Stomach (tissue), 9 donors: Measurements from ENCODE around the gene MTR. TPM values are rescaled to one million over a fixed set of nuclear protein-coding genes. Genes with fewer than 3 reads are reported as not detected.

Source experiments
- DNase-seq, 2 donors: peaks; one replicate each; pipeline versions ENCODE4 v3.0.0 to v3.0.0-alpha.2; 2013 to 2019
- H3K27ac ChIP-seq, 5 donors: fragments of 200-600 bp in 4 of 5; sonication (generic) in 4 of 5; one replicate each; pipeline ENCODE4 v1.5.1; 2013 to 2019; ENCODE audit warnings: mild to moderate bottlenecking in 1 of 5, moderate library complexity in 1 of 5
- H3K27me3 ChIP-seq, 3 donors: fragments of 200-600 bp; sonication (generic); one replicate each; pipeline ENCODE4 v1.5.1; 2017 to 2019; ENCODE audit warnings: mixed run types in 1 of 3
- H3K36me3 ChIP-seq, 4 donors: fragments of 200-600 bp; sonication (generic); 1 replicate in 3 of 4; 2 replicates in 1 of 4; pipeline ENCODE4 v1.5.1; 2016 to 2019
- H3K4me1 ChIP-seq, 4 donors: fragments of 200-600 bp; sonication (generic); one replicate each; pipeline ENCODE4 v1.5.1; 2016 to 2019
- H3K4me3 ChIP-seq, 4 donors: fragments of 200-600 bp; sonication (generic) in 3 of 4; one replicate each; pipeline ENCODE4 v1.5.1; 2016 to 2019; ENCODE audit warnings: mild to moderate bottlenecking in 1 of 4
- H3K9me3 ChIP-seq, 4 donors: fragments of 200-600 bp; sonication (generic); one replicate each; pipeline ENCODE4 v1.5.1; 2016 to 2019
- EP300 ChIP-seq: sonication (generic); formaldehyde crosslinking; IDR thresholded peaks from one replicate; pipeline ENCODE4 v1.6.1; 2017; ENCODE audit warnings: antibody characterized with exemption
- POLR2A ChIP-seq, 4 donors: fragments of 450-650 bp; IDR thresholded peaks; one replicate each; pipeline ENCODE4 v1.6.1; 2016; ENCODE audit warnings: antibody characterized with exemption in 4 of 4, control low read depth in 2 of 4, mild to moderate bottlenecking in 1 of 4, moderate library complexity in 1 of 4
- POLR2AphosphoS5 ChIP-seq, 3 donors: sonication (generic); formaldehyde crosslinking; IDR thresholded peaks; one replicate each; pipeline ENCODE4 v1.6.1; 2016; ENCODE audit warnings: antibody characterized with exemption in 3 of 3
- WGBS, 5 donors: extraction: QIAGEN DNeasy Blood & Tissue Kit in 3 of 5; methylation state at CpG; one replicate each; pipeline versions ENCODE4 v1.1.5 to v1.1.7; 2013 to 2018; 5-methylcytosine and 5-hydroxymethylcytosine counted together
- intact Hi-C: fragments of 100-400 bp; cut with DNase I; formaldehyde crosslinking; loops from one replicate; pipeline ENCODE4 v1.15.1; 2023; ENCODE audit warnings: low total_unique reads
- polyA plus RNA-seq, 3 donors: library from polyadenylated mRNA; stranded (reverse); fragments of 200-250 nt; gene quantifications; one replicate each; pipeline ENCODE4 v1.2.3, GENCODE V29; 2013
- total RNA-seq, 5 donors: library from RNA; depleted of rRNA; stranded (reverse); fragments of >200 nt; gene quantifications; one replicate each; pipeline versions ENCODE4 v1.1.0 to v1.2.3, GENCODE V29; 2014 to 2016
- TF ChIP-seq, protein P1 (sequence below), 7 experiments: fragments of 450-650 bp in 4 of 7; fragments of 200-600 bp in 3 of 7; sonication (generic) in 3 of 7; IDR thresholded peaks; one replicate each; pipeline ENCODE4 v1.5.1; 2016 to 2019; ENCODE audit warnings: antibody characterized with exemption in 7 of 7, control low read depth in 2 of 7, mild to moderate bottlenecking in 1 of 7
- donor health status: healthy with polysubstance abuse.
- donor health status: Bipolar disorder and iron deficiency.
- donor health status: healthy.

Gene MTR
- total and polyA plus RNA-seq, 8 donors = 3.1 to 57.3 (median 23.6) TPM

DNA sequence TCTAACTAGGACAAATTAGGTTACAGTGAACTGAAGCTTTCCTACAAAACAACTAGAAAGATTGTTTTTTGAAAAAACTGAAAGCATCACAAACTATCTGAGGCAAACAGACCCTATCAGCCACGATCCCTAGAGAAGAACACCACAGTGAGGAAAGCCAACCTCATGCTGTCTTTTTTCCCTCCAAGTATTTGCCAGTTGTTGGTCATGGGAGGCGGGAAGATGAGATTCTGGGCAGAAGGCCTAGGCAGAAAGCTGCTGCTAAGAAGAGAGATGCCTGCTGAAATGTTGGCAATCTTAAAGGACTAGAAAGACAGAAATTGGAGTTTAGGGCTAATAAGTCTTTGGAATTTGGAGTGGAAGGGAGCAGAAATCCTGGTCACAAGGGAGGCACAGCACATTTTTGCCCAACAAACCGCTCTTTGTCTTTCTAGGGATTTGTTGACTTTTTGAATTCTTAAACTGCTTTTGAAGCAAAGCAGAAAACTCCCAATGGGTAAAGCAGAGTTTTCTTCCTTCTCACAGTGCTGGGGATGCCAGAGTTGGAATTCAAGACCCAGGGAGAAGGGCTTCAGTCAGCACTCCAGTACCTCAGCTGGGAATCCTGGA lies 125.3 kb downstream of the MTR start:
- H3K27me3 ChIP-seq = no peaks in the 10 kb centered on the region
- TF ChIP-seq POLR2A (IDR thresholded peaks at IDR 0.05) = no peak
- no peak for TF ChIP-seq POLR2AphosphoS5 (IDR thresholded peaks at IDR 0.05)
- TF ChIP-seq EP300 = no peak
- TF ChIP-seq, protein P1, sequence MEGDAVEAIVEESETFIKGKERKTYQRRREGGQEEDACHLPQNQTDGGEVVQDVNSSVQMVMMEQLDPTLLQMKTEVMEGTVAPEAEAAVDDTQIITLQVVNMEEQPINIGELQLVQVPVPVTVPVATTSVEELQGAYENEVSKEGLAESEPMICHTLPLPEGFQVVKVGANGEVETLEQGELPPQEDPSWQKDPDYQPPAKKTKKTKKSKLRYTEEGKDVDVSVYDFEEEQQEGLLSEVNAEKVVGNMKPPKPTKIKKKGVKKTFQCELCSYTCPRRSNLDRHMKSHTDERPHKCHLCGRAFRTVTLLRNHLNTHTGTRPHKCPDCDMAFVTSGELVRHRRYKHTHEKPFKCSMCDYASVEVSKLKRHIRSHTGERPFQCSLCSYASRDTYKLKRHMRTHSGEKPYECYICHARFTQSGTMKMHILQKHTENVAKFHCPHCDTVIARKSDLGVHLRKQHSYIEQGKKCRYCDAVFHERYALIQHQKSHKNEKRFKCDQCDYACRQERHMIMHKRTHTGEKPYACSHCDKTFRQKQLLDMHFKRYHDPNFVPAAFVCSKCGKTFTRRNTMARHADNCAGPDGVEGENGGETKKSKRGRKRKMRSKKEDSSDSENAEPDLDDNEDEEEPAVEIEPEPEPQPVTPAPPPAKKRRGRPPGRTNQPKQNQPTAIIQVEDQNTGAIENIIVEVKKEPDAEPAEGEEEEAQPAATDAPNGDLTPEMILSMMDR (IDR thresholded peaks at IDR 0.05) = no peak
- H3K9me3 ChIP-seq = peaks cover 8 to 18% (median 12%) of the 10 kb centered on the region in 4 donors
- H3K36me3 ChIP-seq = peaks cover 0 to 5% (median 0%) of the 10 kb centered on the region in 4 donors
- DNase-seq = no peak
- H3K4me3 ChIP-seq = no peak overlapping the region
- WGBS, 5 donors = 71 to 86% (median 76%) methylated on average over 3 of the region's 3 CpGs
- intact Hi-C loops = no loop called here
- H3K27ac ChIP-seq = no peak overlapping the region
- H3K4me1 ChIP-seq = no peaks in the 10 kb centered on the region

DNA sequence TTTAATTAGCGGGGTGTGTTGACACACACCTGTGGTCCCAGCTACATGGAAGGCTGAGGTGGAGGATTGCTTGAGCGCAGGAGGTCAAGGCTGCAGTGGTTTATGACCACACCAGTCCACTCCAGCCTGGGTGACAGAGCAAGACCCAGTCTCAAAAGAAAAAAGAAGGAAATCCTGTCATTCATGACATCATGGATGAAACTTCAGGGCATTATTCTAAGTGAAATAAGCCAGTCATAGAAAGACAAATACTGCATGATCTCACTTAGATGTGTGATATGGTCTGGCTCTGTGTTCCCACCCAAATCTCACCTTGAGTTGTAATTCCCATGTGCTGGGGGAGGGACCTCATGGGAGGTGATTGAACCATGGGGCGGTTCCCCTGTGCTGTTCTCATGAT lies 126.5 kb downstream of the MTR start:
- Histone ChIP-seq H3K4me1 (no peaks in the 10 kb centered on the region), H3K27me3 (no peaks in the 10 kb centered on the region), H3K9me3 (peaks cover 8 to 17% (median 11%) of the 10 kb centered on the region in 4 donors), H3K36me3 (peaks cover 0 to 5% (median 0%) of the 10 kb centered on the region in 4 donors), H3K4me3 (no peak overlapping the region), H3K27ac (no peak overlapping the region)
- WGBS, 5 donors = 92 to 97% (median 96%) methylated on average over 3 of the region's 3 CpGs
- no peak for TF ChIP-seq EP300
- TF ChIP-seq POLR2A (IDR thresholded peaks at IDR 0.05) = no peak
- TF ChIP-seq POLR2AphosphoS5 (IDR thresholded peaks at IDR 0.05) = no peak
- TF ChIP-seq, protein P1 (IDR thresholded peaks at IDR 0.05) = no peak
- intact Hi-C loops = no loop called here
- no peak for DNase-seq

DNA sequence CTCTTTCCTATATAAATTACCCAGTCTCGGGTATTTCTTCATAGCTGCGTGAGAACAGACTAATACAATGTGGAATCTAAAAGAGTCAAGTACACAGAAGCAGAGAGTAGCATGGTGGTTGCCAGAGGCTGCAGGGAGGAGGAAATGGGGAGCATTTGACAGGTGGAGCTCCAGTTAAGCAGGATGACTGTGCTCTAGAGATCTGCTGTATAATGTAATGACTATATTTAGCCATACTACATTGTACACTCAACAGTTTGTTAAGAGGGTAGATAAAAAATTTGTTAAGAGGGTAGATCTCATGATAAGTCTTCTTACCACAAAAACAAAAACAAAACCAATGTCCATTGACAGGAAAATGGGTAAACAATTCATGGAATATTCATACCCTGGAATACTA lies 127.1 kb downstream of the MTR start:
- intact Hi-C loops = no loop called here
- no peak overlapping the region for H3K27ac ChIP-seq
- H3K9me3 ChIP-seq = peaks cover 8 to 11% (median 9%) of the 10 kb centered on the region in 4 donors
- DNase-seq = no peak
- H3K27me3 ChIP-seq = no peaks in the 10 kb centered on the region
- WGBS, 5 donors = 86 to 94% (median 88%) methylated on average over 2 of the region's 2 CpGs
- no peak overlapping the region for H3K4me3 ChIP-seq
- no peak for TF ChIP-seq POLR2A (IDR thresholded peaks at IDR 0.05)
- TF ChIP-seq POLR2AphosphoS5 (IDR thresholded peaks at IDR 0.05) = no peak
- TF ChIP-seq, protein P1 (IDR thresholded peaks at IDR 0.05) = no peak
- TF ChIP-seq EP300 = no peak
- H3K4me1 ChIP-seq = no peaks in the 10 kb centered on the region
- H3K36me3 ChIP-seq = peaks cover 0 to 5% (median 0%) of the 10 kb centered on the region in 4 donors

DNA sequence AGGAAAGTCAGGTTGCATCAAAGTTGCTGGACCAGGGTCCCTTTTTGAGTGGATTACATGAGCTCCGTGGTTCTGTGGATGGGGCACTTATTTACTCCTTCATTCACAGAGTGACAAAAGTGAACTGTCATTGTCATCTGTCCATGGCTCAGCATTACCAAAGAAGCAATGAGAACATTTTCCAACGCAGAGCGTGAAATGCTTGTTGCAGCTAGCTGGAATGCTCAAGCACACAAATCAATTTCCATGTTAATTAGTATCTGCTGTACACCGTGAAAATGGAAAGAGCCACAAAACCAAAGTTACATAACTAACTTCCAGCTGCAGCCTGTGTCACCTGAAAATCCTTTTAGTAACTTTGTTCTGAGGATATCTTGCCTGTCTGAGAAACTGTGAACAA lies 130.3 kb downstream of the MTR start:
- Histone ChIP-seq H3K36me3 (no peaks in the 10 kb centered on the region), H3K27ac (no peak overlapping the region), H3K27me3 (no peaks in the 10 kb centered on the region), H3K4me3 (no peak overlapping the region), H3K9me3 (no peaks in the 10 kb centered on the region), H3K4me1 (no peaks in the 10 kb centered on the region)
- TF ChIP-seq, protein P1 (IDR thresholded peaks at IDR 0.05) = no peak
- TF ChIP-seq EP300 (no peak), POLR2A (IDR thresholded peaks at IDR 0.05) (no peak), POLR2AphosphoS5 (IDR thresholded peaks at IDR 0.05) (no peak)
- no peak for DNase-seq
- 78 to 86% (median 81%) methylated on average over 4 of the region's 4 CpGs for WGBS, 5 donors
- intact Hi-C loops = no loop called here
